ENCODE data around the gene ARF6. TPM values are rescaled to one million over a fixed set of nuclear protein-coding genes. Genes with fewer than 3 reads are reported as not detected.
A peak's percentile ranks its signal among the peaks of the same experiment; 100 is the strongest.
"Not testable (repeated sequence)": the region's sequence is repeated elsewhere in the genome, so short reads cannot be mapped to it uniquely, and the experiment has no call there.

ARF6 gene
- total RNA-seq, 4 donors from 2014 or later = 20.7 to 40.0 (median 30.8) TPM

GRCh38 chr14:49898485-49898884, 5.6 kb downstream of the ARF6 start:
- no peaks in the 10 kb centered on the region for H3K9me3 ChIP-seq
- ATAC-seq = no peak
- peaks cover 0 to 19% of the 10 kb centered on the region in 2 donors for H3K36me3 ChIP-seq
- TF ChIP-seq POLR2A (IDR thresholded peaks at IDR 0.05) = no peak
- H3K4me3 ChIP-seq = peak overlapping the region in 1 of 4 donors; percentile 35
- peaks cover 44 to 47% of the 10 kb centered on the region in 2 donors for H3K4me1 ChIP-seq
- in situ Hi-C loops (cut with MboI; ENCODE audit: low sequenced_read_pairs in 4 of 4) (loop anchor here in 2 of 4 donors (5.0 to 10.0 kb wide), 2 partner anchors 104 to 106 kb away; no protein-coding TSS in a partner anchor), intact Hi-C loops (cut with DNase I; ENCODE audit: low total_unique reads) (no loop called here)
- peak overlapping the region; percentile 96 to 100 (median 98) for H3K27ac ChIP-seq
- no peak for DNase-seq
- H3K27me3 ChIP-seq = no peaks in the 10 kb centered on the region

GRCh38 chr14:49900973-49901372, 8.1 kb downstream of the ARF6 start:
- Histone ChIP-seq H3K9me3 (no peaks in the 10 kb centered on the region), H3K36me3 (peaks cover 0 to 4% of the 10 kb centered on the region in 2 donors), H3K4me3 (no peak overlapping the region), H3K27me3 (no peaks in the 10 kb centered on the region), H3K27ac (peak overlapping the region in 2 of 4 donors; percentile 11 to 39), H3K4me1 (peaks cover 27 to 30% of the 10 kb centered on the region in 2 donors)
- intact Hi-C loops (cut with DNase I; ENCODE audit: low total_unique reads) = no loop called here
- no peak for TF ChIP-seq POLR2A (IDR thresholded peaks at IDR 0.05)
- no peak for TF ChIP-seq CTCF (IDR thresholded peaks at IDR 0.05 in 4 of 5, conservative IDR thresholded peaks at IDR 0.05 in 1 of 5)
- ATAC-seq (no peak), DNase-seq (no peak)
- in situ Hi-C loops (cut with MboI; ENCODE audit: low sequenced_read_pairs in 4 of 4) = no loop called here

GRCh38 chr14:49902679-49903246, 9.9 kb downstream of the ARF6 start:
- Histone ChIP-seq H3K4me3 (peak overlapping the region in 1 of 4 donors; percentile 23), H3K4me1 (peaks cover 9 to 18% of the 10 kb centered on the region in 2 donors), H3K27ac (peak overlapping the region; percentile 73 to 82 (median 74))
- H3K27me3 ChIP-seq; intact Hi-C loops (cut with DNase I; ENCODE audit: low total_unique reads); in situ Hi-C loops (cut with MboI; ENCODE audit: low sequenced_read_pairs in 4 of 4); H3K36me3 ChIP-seq; H3K9me3 ChIP-seq: not testable (repeated sequence)
- ATAC-seq = peak; percentile 79 to 83
- peak in 3 of 5 experiments; percentile 23 to 37 (median 33) for TF ChIP-seq CTCF (IDR thresholded peaks at IDR 0.05 in 4 of 5, conservative IDR thresholded peaks at IDR 0.05 in 1 of 5)
- TF ChIP-seq POLR2A (IDR thresholded peaks at IDR 0.05) = peak in 1 of 2 donors; percentile 19
- DNase-seq = peak; percentile 66 to 86

GRCh38 chr14:49904270-49904669, 11.4 kb downstream of the ARF6 start:
- DNase-seq (no peak), ATAC-seq (no peak)
- intact Hi-C loops (cut with DNase I; ENCODE audit: low total_unique reads) (no loop called here), in situ Hi-C loops (cut with MboI; ENCODE audit: low sequenced_read_pairs in 4 of 4) (no loop called here)
- TF ChIP-seq POLR2A (IDR thresholded peaks at IDR 0.05) (no peak), CTCF (IDR thresholded peaks at IDR 0.05 in 4 of 5, conservative IDR thresholded peaks at IDR 0.05 in 1 of 5) (no peak)
- no peaks in the 10 kb centered on the region for H3K27me3 ChIP-seq
- no peaks in the 10 kb centered on the region for H3K9me3 ChIP-seq
- H3K4me1 ChIP-seq = peaks cover 0 to 6% of the 10 kb centered on the region in 2 donors
- H3K4me3 ChIP-seq = no peak overlapping the region
- no peaks in the 10 kb centered on the region for H3K36me3 ChIP-seq
- H3K27ac ChIP-seq = no peak overlapping the region

GRCh38 chr14:49905989-49906388, 13.1 kb downstream of the ARF6 start:
- in situ Hi-C loops (cut with MboI; ENCODE audit: low sequenced_read_pairs in 4 of 4) = no loop called here
- Histone ChIP-seq H3K4me1 (peaks cover 0 to 6% of the 10 kb centered on the region in 2 donors), H3K36me3 (no peaks in the 10 kb centered on the region), H3K27me3 (no peaks in the 10 kb centered on the region), H3K27ac (no peak overlapping the region), H3K9me3 (no peaks in the 10 kb centered on the region), H3K4me3 (no peak overlapping the region)
- DNase-seq (no peak), ATAC-seq (no peak)
- TF ChIP-seq CTCF (IDR thresholded peaks at IDR 0.05 in 4 of 5, conservative IDR thresholded peaks at IDR 0.05 in 1 of 5) (no peak), POLR2A (IDR thresholded peaks at IDR 0.05) (no peak)
- intact Hi-C loops (cut with DNase I; ENCODE audit: low total_unique reads) = loop anchor here (5.0 kb wide), 1 partner anchor 46 kb away; no protein-coding TSS in a partner anchor

Data from gastrocnemius medialis (tissue), 4 donors.